PC-9 (cell line): ENCODE data around the gene RPS24. TPM values are rescaled to one million over a fixed set of nuclear protein-coding genes. Genes with fewer than 3 reads are reported as not detected.
A peak's percentile ranks its signal among the peaks of the same experiment; 100 is the strongest.

ENCODE experiments used
- BruUV-seq: library from RNA; stranded (reverse); fragments of 400-500 nt; replicated peaks from 2 replicates; lab custom pipeline; 2021; lab: Mats Ljungman, UMichigan
- CTCF ChIA-PET: fragments of 300-600 bp; sonication (Branson Sonifier 250); formaldehyde crosslinking; loops from one replicate; lab custom pipeline; 2022; ENCODE audit warnings: antibody characterized with exemption; lab: Charles Lee
- POLR2A ChIA-PET: fragments of 300-600 bp; sonication (Branson Sonifier 250); formaldehyde crosslinking; loops from one replicate; lab custom pipeline; 2022; ENCODE audit warnings: antibody characterized with exemption; ENCODE audit not compliant: unreplicated experiment; lab: Charles Lee
- DNase-seq, 2 experiments: peaks; one replicate each; pipeline versions ENCODE4 v3.0.0 to v3.0.0-alpha.2; 2015 to 2022; ENCODE audit warnings: mixed read lengths in 1 of 2
- H2AFZ ChIP-seq: fragments of 200-600 bp; sonication (generic); 2 replicates; pipeline ENCODE4 v1.8.1; 2017; ENCODE audit warnings: antibody characterized with exemption
- H3F3A ChIP-seq: fragments of 200-600 bp; sonication (generic); 2 replicates; pipeline ENCODE4 v1.8.1; 2017; ENCODE audit warnings: antibody characterized with exemption, mild to moderate bottlenecking, low read depth; ENCODE audit not compliant: insufficient read depth
- H3K27ac ChIP-seq: fragments of 200-600 bp; sonication (generic); 2 replicates; pipeline ENCODE4 v1.6.1; 2016; ENCODE audit warnings: mixed run types
- H3K27me3 ChIP-seq: fragments of 200-600 bp; sonication (generic); 2 replicates; pipeline ENCODE4 v1.6.1; 2016; ENCODE audit warnings: low read depth, mixed run types; ENCODE audit not compliant: insufficient read depth
- H3K36me3 ChIP-seq: fragments of 200-600 bp; sonication (generic); 2 replicates; pipeline ENCODE4 v1.6.1; 2016; ENCODE audit warnings: low read depth, mixed run types
- H3K4me1 ChIP-seq: fragments of 200-600 bp; sonication (generic); replicated peaks from 2 replicates; pipeline ENCODE4 v1.6.1; 2016; ENCODE audit warnings: mixed run types; ENCODE audit not compliant: insufficient read depth
- H3K4me2 ChIP-seq: fragments of 200-600 bp; sonication (generic); 2 replicates; pipeline ENCODE4 v1.6.1; 2017; ENCODE audit warnings: mixed run types
- H3K4me3 ChIP-seq: fragments of 200-600 bp; sonication (generic); 2 replicates; pipeline ENCODE4 v1.6.1; 2016; ENCODE audit warnings: mixed run types
- H3K79me2 ChIP-seq: fragments of 200-600 bp; sonication (generic); 2 replicates; pipeline ENCODE4 v1.6.1; 2017; ENCODE audit warnings: low read depth, mixed run types
- H3K9me2 ChIP-seq: fragments of 200-600 bp; sonication (generic); 2 replicates; pipeline ENCODE4 v1.8.1; 2017; ENCODE audit warnings: mild to moderate bottlenecking; ENCODE audit not compliant: insufficient read depth
- H3K9me3 ChIP-seq: fragments of 200-600 bp; sonication (generic); 2 replicates; pipeline ENCODE4 v1.8.1; 2016; ENCODE audit warnings: low read depth; ENCODE audit not compliant: insufficient read depth
- H4K20me1 ChIP-seq: fragments of 200-600 bp; sonication (generic); 2 replicates; pipeline ENCODE4 v1.8.1; 2017; ENCODE audit not compliant: insufficient read depth
- EZH2 ChIP-seq: fragments of 200-600 bp; sonication (generic); IDR thresholded peaks from 2 replicates; pipeline ENCODE4 v1.8.0; 2017; ENCODE audit warnings: antibody characterized with exemption, low read depth
- intact Hi-C: fragments of 100-400 bp; cut with micrococcal nuclease; formaldehyde crosslinking; loops from one replicate; pipeline ENCODE4 v1.10.0; 2022; ENCODE audit not compliant: unreplicated experiment
- total RNA-seq: library from RNA; stranded (reverse); gene quantifications from 2 replicates; pipeline ENCODE4 v1.2.3, GENCODE V29; 2021
- TF ChIP-seq, protein P1 (sequence below): fragments of 200-600 bp; sonication (generic); conservative IDR thresholded peaks from 2 replicates; pipeline ENCODE4 v1.6.1; 2017; ENCODE audit warnings: mixed run types, antibody characterized with exemption, mild to moderate bottlenecking, moderate library complexity

RPS24 gene
- total RNA-seq, 1 experiment from 2014 or later = 2,068 TPM

GRCh38 chr10:78078539-78079330 is 45.1 kb downstream of the RPS24 start:
- intact Hi-C loops = no loop called here
- no TSS peak for BruUV-seq
- Histone ChIP-seq H3K27ac (no peak overlapping the region), H2AFZ (no peak overlapping the region), H3K9me2 (no peaks in the 10 kb centered on the region), H3K9me3 (no peaks in the 10 kb centered on the region), H3K4me3 (no peak overlapping the region), H3K36me3 (no peaks in the 10 kb centered on the region), H3K27me3 (peaks cover 43% of the 10 kb centered on the region), H3F3A (no peaks in the 10 kb centered on the region), H3K4me1 (no peaks in the 10 kb centered on the region), H4K20me1 (no peaks in the 10 kb centered on the region), H3K79me2 (no peaks in the 10 kb centered on the region), H3K4me2 (no peak overlapping the region)
- ChIA-PET POLR2A (no interaction called here), CTCF (interaction anchor here (0.6 kb wide), 1 partner anchor 188 kb away, joined by 4 read pairs; no protein-coding TSS in a partner anchor)
- TF ChIP-seq, protein P1, sequence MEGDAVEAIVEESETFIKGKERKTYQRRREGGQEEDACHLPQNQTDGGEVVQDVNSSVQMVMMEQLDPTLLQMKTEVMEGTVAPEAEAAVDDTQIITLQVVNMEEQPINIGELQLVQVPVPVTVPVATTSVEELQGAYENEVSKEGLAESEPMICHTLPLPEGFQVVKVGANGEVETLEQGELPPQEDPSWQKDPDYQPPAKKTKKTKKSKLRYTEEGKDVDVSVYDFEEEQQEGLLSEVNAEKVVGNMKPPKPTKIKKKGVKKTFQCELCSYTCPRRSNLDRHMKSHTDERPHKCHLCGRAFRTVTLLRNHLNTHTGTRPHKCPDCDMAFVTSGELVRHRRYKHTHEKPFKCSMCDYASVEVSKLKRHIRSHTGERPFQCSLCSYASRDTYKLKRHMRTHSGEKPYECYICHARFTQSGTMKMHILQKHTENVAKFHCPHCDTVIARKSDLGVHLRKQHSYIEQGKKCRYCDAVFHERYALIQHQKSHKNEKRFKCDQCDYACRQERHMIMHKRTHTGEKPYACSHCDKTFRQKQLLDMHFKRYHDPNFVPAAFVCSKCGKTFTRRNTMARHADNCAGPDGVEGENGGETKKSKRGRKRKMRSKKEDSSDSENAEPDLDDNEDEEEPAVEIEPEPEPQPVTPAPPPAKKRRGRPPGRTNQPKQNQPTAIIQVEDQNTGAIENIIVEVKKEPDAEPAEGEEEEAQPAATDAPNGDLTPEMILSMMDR = no peak
- TF ChIP-seq EZH2 = no peak
- DNase-seq = no peak

DNA sequence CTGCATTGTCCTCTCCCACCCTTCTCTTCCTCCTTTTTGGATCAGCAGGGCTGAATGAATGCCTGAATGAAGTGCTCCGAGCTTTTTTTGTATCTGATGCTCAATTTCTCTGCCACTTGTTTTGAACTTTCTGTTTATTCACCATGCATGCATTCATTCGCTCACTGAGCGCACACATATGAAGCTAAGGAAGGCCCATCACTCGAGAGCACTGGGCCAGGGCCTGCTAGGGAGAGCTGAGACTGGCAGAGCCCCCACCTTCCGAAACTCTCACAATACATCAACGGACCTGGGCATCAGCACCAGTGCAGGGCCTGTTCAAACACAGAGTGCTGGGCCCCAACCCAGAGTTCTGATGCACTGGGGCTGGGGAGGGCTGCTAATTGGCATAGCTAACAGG is 45.7 kb downstream of the RPS24 start:
- no TSS peak for BruUV-seq
- Histone ChIP-seq H3K4me2 (no peak overlapping the region), H3K9me3 (no peaks in the 10 kb centered on the region), H3K4me3 (no peak overlapping the region), H3K27me3 (peaks cover 50% of the 10 kb centered on the region), H3K9me2 (no peaks in the 10 kb centered on the region), H3F3A (no peaks in the 10 kb centered on the region), H2AFZ (no peak overlapping the region), H3K27ac (no peak overlapping the region), H3K79me2 (no peaks in the 10 kb centered on the region), H4K20me1 (no peaks in the 10 kb centered on the region), H3K36me3 (no peaks in the 10 kb centered on the region), H3K4me1 (no peaks in the 10 kb centered on the region)
- DNase-seq = no peak
- ChIA-PET CTCF (no interaction called here), POLR2A (no interaction called here)
- intact Hi-C loops = no loop called here
- TF ChIP-seq, protein P1 = no peak
- no peak for TF ChIP-seq EZH2

DNA sequence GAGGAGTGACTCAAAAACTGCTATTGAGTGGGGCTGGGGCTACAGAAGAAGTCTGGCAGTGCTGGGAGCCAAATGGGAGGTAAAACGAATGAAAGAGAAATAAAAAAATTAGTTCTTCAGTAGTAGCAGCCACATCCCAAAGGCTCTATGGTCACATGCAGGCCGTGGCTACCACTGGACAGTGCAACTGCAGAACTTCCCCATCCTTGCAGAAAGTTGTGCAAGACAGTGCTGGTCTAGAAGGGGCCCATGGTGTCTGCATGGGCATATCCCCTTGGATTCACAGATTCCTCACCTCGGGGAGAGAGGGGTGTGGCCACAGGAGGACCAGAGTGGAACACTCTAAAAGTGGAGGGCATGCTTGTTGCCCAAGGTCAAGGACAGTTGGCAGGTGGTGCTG is 47.6 kb downstream of the RPS24 start:
- intact Hi-C loops = no loop called here
- no peak overlapping the region for H2AFZ ChIP-seq
- no peaks in the 10 kb centered on the region for H3K79me2 ChIP-seq
- H3K9me3 ChIP-seq = no peaks in the 10 kb centered on the region
- no peaks in the 10 kb centered on the region for H3K4me1 ChIP-seq
- peaks cover 67% of the 10 kb centered on the region for H3K27me3 ChIP-seq
- TF ChIP-seq, protein P1 = no peak
- no peak for TF ChIP-seq EZH2
- no TSS peak for BruUV-seq
- no peaks in the 10 kb centered on the region for H3K9me2 ChIP-seq
- H3K27ac ChIP-seq = no peak overlapping the region
- H3K4me3 ChIP-seq = no peak overlapping the region
- H4K20me1 ChIP-seq = no peaks in the 10 kb centered on the region
- ChIA-PET POLR2A (no interaction called here), CTCF (no interaction called here)
- H3F3A ChIP-seq = no peaks in the 10 kb centered on the region
- peak in 1 of 2 experiments; percentile 23 for DNase-seq
- H3K4me2 ChIP-seq = no peak overlapping the region
- no peaks in the 10 kb centered on the region for H3K36me3 ChIP-seq
